AML-193 (cell line): Measurements from ENCODE around the gene ADAMTS13.
"Not testable (repeated sequence)": the region's sequence is repeated elsewhere in the genome, so short reads cannot be mapped to it uniquely, and the experiment has no call there.

Experiments
- DNase-seq, 2 experiments: peaks; one replicate each; lab custom pipeline; 2025; lab: John Stamatoyannopoulos, UW

ADAMTS13 gene

DNA sequence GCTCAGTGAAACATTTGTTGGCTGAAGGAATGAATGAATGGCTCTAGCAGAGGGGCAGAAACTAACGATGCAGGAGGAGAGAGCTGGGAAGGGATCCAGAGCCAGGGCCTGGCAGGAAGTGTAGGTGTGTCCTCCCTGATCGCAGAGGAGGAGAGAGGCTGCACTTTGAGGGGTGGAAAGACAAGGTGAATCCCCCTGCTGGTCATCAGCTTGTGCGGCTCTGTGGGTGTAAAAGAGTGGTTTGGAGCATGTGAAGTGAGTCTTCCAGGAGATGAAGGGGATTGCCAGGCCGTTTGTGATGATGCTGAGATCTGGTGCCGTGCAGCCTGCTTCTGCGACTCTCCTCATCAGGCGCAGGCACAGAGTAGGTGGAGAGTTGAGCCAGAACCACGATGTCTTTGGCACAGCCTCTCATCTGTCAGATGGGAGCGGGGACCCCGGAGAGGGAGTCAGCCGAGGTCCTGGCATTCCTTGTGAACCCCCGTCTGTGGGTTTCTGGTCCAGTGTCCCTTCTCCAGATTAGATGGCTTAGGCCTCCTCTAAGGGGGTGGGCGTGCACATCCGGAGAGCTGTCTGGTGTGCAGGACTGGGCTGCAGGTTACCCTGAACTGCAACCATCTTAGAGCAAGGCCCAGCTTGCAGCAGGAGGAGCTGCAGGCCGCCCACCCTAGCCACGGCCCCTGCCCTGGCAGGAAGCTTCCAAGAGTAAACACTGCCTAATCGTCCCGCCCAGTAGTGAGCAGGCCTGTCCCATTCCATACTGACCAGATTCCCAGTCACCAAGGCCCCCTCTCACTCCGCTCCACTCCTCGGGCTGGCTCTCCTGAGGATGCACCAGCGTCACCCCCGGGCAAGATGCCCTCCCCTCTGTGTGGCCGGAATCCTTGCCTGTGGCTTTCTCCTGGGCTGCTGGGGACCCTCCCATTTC, at the start of gene ADAMTS13:
Gene ADAMTS13, plus strand, starts transcription at position 753 of the 928 bp plus-strand sequence. Its CDS starts 77 bp downstream, at position 830.
- no peak for DNase-seq

DNA sequence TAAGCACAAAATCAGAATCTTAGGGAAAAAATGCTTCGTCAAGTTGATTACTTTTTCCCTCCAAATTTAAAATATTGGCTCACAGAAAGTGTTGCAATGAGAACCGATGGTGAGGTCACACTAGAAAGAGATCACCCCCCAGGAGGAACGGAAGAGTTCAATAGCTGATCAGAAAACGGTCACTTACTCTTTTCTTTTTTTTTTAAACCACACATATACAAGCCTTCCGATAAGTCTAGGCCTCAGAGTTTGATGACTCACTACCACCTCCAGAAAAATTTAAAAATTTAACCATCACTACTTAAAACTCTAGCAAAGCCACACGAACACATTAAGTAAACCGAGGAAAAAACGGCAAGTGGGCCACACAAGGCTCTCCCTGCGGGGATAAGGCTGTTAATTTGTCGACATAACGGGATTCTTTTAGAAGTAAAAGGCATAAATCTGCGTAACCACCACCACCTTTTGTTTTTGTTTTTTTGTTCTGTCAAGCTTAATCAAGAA, 47.5 kb upstream of the ADAMTS13 start:
- DNase-seq = peak; percentile 32 to 57

DNA sequence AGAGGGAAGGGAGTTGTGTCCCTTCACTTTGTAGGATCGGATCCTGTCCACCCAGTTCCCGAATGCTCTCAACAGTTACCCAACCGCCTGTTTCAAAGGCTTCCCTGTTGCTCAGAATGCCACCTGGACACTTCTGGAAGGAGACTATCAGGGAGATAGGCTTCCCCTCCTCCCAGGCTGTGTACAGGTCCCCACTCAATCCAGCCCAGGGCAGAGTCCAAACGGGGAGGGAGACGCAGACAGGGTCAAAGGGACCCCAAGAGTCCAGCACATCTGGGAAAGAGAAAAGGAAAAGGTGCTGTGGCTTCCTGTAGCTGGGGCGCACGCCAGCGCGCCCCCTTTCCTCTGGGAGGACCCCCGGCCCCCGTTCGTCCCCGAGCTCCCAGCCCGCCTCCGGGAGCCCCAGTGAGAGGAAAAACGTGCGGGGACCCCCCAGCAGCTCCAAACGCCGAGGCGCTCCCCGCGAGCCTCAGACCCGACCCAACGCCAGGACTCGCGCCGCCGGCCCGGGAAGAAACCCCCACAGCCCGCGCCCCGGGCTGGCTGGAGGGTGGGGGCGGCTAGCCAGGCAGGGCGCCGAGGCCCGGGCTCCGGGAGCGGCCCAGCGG, 46.9 kb upstream of the ADAMTS13 start:
- DNase-seq = peak; percentile 21 to 32

DNA sequence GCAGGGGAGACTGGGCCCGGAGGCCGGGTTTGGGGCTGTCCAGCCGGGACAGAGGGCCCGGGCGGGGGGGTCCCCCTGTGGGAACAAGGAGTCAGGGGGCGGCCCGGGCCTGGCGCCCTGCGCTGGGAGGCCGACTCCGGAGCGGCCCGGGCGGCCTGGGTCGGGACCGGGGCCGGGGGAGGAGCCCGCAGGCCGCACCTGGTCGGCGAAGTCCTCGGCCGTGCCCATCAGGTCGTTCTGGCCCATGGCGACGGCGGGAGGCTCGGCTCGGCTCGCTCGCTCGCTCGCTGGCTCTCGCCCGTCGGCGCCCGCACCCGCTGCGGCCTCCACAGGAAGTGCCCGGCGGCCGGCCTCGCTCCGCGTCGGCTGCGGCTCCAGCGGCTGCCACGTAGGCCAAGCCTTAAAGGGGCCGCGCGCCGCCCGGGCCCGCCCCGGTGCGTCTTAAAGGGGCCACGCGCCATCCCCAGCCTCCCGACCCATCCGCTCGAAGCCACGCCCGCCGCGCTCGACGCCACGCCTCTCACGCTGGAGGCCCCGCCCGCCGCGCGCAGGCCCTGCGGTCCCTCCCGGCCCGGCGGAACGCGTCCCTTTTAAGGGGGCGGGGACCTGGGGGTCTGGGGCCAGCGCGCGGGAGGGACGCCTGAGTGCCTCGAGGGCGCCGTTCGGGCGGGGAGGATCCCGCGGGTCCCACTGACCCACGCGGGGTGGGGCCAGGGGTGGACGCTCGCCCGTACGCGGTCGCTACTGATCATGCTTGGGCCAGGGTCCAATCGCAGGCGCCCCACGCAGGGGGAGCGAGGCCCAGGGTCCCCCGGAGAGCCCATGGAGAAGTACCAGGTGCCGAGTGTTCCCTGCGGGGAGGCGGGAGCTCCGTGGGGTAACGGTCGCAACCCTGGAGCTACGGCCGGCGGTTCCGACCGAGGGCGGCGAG, 46.2 kb upstream of the ADAMTS13 start, which contains the start of the genes STKLD1 and SURF4:
Gene STKLD1, plus strand, starts transcription at position 643 of the 931 bp plus-strand sequence. Its CDS starts 108 bp downstream, at position 751.
Gene SURF4, minus strand, starts transcription at position 337 of the 931 bp plus-strand sequence. Its CDS starts 91 bp downstream, at position 246.
- DNase-seq = peak; percentile 87 to 88

GRCh38 chr9:133377280-133377679, 44.9 kb upstream of the ADAMTS13 start:
- DNase-seq = not testable (repeated sequence)

GRCh38 chr9:133377721-133378216, 44.4 kb upstream of the ADAMTS13 start:
- no peak for DNase-seq

- no peak for DNase-seq
Observed at GRCh38 chr9:133378408-133378962, 43.7 kb upstream of the ADAMTS13 start.

DNA sequence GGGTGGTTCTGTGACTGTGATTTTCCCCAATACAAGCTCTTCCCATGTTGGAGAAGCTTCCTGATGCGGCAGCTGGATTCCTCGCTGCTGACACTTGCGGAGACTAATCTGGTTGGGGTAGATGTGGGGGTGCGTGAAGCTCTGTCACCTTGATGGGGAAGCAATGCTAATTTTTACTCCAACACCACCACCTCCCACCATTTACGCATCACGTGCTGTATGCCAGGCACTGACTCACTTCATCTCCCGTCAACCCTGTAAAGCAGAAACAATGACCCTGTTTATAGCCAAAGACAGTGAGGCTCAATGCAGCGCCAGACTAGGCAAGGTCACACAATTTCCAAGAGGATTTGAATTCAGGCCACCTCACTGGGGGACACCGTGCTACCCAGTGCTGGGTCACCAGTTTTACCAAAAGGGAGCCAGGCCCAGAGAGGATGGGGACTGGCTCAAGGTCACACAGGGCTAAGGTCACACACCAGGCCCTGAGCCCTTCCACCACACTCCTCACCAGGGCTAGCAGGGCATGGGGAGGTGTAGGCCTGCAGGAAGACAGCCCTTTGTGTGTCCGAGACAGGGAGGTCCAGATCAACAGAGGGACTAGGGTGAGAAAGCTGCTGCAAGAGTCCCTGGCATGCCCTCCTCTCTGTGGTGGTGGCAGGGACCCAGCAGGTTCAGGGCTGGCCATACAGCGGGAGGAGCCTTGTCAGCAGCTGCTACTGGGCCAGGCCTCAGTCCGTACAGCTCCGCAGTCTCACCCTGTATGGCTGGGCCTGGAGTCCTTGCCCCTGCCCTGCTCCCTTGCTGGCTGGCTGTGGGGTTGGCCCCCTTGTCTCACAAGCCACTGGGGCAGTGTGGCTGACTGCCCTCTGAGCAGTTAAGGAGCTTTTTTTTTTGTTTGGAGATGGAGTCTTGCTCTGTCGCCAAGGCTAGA, 42.7 kb upstream of the ADAMTS13 start:
- DNase-seq = no peak

GRCh38 chr9:133380734-133381133, 41.4 kb upstream of the ADAMTS13 start:
- no peak for DNase-seq

DNA sequence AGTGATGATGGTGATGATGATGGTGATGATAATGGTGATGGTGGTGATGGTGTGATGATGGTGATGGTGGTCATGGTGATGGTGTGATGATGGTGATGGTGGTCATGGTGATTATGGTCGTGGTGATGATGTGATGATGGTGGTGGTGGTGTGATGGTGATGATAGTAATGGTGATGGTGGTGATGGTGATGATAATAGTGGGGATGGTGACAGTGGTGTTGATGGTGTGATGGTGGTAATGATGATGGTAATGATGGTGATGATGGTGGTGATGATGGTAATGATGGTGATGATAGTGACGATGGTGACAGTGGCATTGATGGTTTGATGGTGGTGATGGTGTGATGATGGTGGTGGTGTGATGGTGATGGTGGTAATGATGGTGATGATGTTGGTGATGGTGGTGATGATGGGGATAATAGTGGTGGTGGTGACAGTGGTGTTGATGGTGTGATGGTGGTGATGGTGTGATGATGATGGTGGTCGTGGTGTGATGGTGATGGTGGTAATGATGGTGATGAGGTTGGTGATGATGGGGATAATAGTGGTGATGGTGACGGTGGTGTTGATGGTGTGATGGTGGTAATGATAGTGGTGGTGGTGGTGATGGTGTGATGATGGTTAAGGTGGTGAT, 39.5 kb upstream of the ADAMTS13 start:
- DNase-seq = no peak

DNA sequence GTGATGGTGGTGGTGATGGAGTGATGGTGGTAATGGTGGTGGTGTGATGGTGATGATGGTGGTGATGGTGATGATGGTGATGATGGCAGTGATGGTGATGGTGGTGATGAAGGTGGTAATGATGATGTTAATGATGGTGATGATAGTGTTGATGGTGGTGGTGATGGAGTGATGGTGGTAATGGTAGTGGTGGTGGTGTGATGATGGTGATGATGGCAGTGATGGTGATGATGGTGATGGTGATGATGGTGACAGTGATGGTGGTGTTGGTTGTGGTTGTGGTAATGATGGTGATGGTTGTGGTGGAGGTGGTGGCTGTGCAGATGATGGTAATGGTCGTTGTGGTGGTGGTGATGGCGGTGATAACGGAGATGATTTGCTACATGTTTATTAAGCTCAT, 38.7 kb upstream of the ADAMTS13 start:
- DNase-seq = no peak

DNA sequence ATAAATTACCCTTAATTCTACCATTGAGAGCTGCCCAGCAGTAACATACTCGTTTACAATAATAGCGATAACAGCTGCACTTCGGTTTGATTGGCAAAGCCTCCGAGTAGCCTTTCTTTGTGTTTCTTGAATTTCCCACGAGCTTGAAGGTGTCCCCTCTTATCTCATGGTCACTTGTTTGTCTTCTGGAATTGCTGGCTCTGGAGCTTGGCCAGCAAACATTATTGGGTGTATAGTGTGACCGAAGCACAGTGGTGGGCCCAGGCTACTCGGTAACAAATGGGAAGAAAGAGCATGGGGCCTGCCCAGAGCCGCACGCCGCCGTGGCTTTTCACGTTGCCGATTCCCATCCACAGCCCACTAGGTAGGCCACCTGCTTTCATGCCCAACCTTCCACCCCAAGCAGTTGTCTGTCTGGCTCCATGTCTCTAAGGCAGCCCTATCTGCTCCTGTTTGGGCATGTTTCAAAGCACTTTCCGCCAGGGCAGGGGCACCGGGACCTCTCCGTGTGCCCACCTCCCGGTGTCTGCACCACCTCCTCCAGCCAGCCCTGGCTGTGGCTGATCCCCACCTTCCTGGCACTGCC, 37.3 kb upstream of the ADAMTS13 start:
- DNase-seq = no peak

GRCh38 chr9:133385452-133385851, 36.7 kb upstream of the ADAMTS13 start:
- no peak for DNase-seq

DNA sequence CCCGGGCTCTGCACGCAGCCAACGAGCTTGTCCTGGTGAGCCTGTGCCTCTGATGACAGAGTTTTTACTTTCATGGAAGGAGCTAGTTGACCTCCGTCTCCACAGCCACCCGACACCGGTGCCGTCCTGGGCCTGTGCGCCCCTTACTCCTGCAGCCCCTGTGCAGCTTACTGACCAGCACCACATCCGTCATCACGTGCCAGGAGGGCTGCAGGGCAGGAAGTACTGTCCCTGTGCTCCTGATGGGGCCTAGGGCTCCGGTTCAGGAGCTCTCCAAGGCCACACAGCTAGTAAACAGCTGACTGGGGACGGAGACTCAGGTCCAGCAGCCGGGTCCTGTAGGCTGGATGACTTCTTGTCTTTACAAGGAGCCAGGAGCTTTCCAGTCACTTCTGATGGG, 35.8 kb upstream of the ADAMTS13 start:
- DNase-seq = no peak

DNA sequence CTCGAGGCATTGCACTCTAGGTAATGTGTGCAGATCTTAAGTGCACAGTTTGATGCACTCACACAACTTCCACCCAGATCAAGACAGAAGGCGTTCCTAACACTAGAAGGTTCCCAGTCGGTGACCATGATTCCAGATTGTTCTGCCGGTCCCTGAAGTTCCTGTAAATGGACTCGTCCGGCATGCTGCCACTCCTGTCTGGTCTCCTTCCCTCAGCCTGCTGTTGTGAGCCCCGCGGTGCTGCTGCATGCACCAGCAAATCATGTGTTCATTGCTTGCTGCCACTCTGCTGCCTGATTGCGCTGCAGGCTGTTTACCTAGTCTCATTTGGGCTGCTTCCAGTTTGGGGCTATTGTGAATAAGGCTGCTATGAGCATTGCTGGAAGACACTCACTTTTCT, 34.5 kb upstream of the ADAMTS13 start:
- DNase-seq = no peak

DNA sequence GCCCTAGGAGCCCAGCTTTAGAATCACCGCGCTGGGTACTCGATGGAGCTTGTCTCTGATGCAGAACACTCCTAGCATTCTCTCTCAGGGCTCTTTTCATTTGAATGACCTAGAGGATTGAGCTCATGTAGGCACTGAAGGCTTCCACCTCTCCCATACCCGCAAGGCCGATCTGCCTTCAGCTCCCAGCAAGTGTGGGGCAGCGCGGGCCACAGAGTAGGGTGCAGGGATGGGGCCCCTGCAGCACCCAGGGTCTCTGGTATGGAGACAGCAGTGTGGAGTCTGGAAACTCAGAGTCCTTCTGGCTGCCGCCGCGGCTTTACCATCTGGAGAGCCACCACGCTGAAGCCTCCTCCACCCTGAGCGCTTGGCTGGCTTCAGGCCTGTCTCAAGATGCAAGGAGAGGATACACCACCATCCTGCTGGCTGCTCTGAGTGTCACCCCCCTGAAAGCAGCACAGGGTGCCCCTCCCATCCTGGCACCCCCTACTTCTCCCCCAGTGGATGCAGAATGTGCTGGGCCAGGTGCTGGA, 33.1 kb upstream of the ADAMTS13 start:
- no peak for DNase-seq

DNA sequence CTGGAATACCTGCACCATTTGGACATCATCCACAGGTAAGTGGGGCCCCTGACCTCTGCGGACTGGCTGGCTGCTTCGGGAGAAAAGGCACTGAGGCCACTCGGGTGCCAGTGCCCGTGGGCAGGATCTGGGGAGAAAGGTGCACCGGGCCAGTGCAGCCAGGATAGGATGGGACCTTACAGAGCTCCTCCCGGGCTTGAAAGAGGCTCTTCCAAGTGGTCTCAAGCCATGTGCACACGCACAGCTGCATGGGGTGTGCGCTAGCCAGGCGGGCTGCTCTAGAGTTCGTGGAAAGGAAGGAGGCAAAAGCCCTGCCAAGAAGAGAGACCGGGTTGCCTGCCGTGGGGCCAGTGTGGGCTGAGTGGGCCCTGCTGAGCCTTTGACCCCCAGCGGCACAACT, 32.6 kb upstream of the ADAMTS13 start:
- no peak for DNase-seq

GRCh38 chr9:133390713-133391112, 31.5 kb upstream of the ADAMTS13 start:
- no peak for DNase-seq

DNA sequence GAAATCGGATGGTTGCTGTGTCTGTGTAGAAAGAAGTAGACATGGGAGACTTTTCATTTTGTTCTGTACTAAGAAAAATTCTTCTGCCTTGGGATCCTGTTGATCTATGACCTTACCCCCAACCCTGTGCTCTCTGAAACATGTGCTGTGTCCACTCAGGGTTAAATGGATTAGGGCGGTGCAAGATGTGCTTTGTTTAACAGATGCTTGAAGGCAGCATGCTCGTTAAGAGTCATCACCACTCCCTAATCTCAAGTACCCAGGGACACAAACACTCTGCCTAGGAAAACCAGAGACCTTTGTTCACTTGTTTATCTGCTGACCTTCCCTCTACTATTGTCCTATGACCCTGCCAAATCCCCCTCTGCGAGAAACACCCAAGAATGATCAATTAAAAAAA, 30.7 kb upstream of the ADAMTS13 start:
- DNase-seq = not testable (repeated sequence)
